NCI-H1048 (cell line): ENCODE data around the gene NR2F2.

Experiments used
- DNase-seq: peaks from one replicate; lab custom pipeline; 2025; lab: John Stamatoyannopoulos, UW

Gene NR2F2

DNA sequence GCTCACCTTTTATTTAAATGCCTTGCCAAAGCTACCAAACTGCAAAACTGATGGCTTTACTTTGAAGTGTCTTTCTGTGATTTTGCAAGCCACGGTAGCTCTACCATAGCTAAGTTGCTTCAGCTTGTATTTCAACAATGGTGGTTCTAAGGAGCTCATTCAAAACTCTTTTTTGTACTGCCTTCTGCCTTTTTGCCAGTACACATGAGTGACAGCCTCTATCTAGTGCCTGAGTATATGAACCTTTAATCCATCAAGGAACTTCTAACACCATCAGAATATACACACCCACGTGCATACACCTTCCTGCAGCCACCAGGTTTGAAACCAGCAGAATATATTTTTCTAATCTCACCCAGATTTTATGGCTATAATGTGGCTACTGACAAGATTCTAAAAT lies 10.4 kb upstream of the NR2F2 start:
- no peak for DNase-seq

DNA sequence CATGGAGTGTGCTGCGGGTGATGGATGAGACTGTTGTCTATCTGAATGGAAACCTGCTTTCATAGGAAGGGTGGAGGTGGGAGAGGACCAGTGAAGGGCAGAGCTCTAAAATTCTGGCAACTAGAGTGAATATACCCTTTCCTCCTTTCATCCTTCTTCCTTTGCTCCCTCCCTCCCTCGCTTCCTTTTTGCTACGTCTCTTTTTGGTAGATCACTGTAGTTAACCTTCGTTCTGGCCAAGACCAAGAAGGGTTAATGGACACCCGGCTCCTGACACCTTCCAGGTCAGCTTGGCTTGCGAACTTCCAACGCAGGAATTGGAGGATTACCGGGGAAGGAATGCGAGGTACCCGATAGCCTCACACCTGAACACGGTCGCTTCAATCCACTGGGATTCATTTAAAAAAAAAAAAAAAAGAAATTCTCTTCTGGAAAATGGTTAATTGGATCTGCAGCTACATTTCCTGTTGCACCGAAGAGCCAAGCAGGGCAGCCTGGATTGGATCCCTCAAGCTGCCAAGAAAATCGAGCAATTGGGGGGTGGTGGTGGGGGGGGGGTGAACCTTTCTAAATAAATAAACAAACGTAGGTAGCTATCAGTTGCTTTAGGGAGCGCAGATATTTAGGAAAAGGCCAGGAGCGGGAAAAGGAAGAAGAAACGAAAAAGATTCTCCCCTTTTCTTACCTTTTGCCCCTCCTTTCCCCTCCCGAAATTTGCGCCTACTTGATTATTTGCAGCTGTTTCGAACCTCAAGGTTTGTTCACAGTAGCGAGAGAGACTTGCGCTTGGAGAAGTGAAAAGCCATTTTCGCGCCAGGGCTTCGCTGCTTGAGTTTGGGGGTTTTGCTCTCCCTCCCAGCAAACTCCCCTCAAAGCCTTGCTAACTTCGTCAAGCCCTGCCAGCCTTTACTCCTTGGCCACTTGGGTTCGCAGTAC lies 9.5 kb upstream of the NR2F2 start:
- DNase-seq, result no peak

- DNase-seq, result no peak
Measured at GRCh38 chr15:96321639-96322535, 8.6 kb upstream of the NR2F2 start.

DNA sequence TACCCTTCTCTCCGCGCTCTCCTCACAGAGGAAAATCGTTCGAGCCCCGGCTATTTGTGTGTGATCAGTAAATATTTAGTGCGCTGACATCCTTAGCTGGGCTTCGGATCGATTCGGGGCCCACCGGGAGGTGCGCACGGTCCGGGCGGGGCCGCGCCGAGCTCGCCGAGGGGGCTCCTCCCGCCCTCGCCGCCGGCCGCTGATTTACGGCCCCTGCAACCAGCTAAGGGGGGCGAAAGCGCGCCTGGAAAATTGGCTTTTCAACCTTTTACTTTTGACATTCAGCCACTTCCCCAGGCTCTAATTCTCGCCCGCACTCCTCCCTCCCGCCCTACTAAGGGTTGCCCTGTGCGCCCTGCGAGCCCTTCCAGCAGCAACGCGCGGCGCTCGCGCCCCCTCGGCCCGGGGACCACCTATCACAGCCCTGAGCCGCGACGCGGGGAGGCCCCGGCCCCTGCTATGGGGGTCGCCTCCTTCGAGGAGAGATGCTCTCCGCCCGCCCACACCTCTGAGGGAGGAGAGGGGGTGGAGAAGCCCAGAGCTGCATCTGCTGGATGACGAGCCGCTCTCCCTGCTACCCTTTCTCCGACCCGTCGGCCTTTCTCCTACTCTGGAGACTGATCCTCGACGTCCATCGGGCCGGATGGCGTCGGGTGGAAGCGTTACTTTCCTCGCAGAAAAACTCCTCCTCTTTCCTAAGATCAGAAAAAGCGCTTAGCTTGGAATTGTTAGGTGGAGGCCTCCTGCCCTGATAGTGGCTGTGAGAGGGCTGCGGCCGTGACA lies 7.8 kb upstream of the NR2F2 start:
- DNase-seq, result no peak

DNA sequence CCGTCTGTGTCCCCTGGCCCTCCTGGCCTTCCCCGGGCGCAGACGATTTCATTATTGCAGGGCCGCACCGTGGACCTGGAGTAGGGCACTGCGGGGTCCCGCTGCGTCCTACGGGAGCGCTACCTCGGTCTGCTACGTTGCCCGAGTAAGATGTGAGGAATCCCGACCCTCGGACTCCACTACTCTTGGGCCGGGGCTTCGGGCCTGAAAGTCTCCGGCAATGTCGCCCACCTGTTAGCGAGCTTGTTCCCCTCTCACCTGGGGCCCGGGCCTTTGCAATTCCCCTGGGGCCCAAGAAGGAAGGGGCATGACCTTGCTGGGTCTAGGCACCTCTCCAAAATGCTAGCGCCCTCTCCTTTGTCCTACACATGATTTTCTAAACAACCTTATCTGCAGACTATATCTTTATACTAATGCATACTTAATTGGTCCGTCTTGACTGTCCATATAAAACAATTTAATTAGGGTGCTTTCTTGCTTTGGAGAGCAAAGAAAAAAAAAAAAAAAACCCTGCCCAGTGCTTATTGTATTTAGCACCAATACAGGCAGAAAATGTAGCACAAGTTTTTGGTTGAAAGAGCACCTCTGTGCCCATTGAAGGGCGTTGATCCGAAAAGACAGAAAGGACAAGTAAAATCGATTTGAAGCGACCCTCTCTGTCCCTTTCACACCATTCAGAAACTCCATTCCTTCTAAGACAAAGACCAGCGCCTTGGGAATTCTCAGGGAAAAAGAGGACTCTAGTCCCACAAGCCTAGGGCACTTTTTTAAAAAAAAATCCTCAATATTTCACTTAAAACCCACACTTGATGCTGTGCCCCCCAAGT lies 7.0 kb upstream of the NR2F2 start:
- DNase-seq, result no peak

- DNase-seq, result no peak
Measured at GRCh38 chr15:96324192-96324895, 6.2 kb upstream of the NR2F2 start.

DNA sequence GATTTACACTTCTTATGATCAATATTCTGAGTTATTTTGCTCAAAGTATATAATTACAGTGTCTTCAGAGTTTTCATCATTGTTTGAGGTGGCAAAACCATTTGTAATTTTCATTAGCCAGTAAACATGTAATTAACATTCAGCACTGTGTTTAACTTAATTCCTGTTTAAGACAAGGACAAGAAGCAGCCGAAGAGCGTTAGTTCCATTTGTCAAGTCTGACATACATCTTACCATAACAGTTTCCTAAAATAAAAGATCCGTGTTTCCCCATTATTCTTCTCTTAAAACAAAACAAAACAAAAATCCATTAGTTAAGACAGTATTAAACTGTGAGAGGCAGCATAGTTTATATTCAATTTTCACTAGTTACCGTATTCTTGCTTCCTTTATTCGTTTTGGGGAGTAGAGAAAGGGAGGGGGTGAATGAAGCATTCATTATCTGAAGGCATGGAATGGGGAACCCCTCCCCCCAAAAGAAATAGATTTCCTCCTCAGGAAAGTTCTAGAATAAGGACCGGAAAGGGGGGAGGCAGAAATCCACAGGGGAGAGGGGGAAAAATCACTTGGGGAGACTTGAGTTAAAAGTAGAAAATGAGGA lies 5.5 kb upstream of the NR2F2 start:
- no peak for DNase-seq

DNA sequence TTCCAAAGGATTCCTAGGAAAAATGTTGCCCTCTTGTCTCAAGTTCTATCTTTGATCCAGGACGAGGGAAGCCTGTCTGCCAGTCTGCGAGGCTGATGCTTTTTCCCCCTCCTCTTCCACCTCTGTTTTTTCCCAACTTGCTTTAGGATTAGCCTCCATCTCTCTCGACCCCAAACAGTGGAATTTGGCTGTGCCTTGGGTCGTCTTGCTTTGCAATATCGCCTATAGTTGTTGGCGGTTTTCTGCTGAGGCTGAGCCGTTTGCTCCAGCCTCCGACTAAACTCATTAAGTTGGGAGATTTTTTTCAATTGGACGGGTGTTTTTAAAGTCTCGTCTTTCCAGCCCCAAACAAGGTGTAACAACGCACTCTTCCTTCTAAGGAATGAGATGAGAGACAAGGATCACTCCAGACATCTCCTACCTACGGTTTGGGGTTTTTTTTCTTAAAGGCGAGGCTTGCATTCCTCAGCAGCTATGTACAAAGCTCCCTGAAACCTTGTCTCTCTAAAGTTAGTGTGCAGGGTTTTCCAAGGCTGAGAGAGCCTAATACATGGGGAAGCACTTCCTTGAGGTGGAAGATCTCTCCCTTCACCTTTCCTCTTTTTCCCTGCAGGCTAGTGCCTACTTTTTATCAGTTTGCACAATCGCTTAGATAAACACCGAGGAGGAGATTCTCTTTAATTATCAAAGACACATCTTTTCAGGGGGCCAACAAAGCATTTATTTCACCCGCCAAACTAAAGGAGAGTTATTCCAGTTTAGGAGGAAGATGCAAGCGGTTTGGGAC lies 4.8 kb upstream of the NR2F2 start:
- DNase-seq, result no peak

DNA sequence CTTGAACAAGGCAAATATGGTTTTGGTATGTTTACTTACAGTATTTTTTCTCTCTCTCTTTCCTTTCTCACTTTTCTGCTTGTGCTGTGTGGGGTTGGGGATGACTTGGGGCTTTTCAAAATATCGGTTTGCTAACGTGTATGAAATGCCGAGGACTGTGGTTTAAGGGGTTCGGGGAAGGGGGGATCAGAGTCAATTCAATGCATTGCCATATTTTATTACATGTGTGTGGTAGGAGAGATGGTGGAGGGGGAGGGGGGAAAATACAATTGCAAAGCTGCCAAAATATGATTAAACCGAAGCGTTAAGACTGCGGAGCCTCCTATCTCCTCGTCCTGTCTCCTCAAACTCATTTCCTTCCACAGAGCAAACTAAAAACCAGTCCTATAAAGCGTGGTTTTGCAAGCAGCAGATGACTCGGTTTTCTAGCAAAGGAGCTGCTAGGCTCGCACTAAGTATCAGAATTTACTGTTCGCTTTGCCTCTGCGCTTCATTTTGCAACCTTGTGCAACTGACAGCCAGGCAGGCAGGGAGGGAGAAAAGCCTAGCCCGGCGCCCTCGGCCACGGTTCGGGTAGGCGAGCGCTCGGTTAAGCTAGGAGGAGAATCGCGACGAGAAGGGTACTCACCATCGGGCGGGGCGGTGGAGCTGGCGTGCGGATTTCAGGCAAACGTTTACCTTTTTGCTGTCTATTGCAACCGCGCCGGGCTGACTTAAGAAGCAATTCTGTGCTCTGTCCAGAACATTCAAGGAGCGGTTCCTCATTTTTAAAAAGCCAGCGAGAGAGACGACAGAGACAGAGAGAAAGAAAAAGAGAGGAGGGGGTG lies 4.0 kb upstream of the NR2F2 start:
- no peak for DNase-seq

GRCh38 chr15:96327155-96327741 lies 3.3 kb upstream of the NR2F2 start:
- DNase-seq, result peak; percentile 44

GRCh38 chr15:96328181-96328876 lies 2.2 kb upstream of the NR2F2 start:
- no peak for DNase-seq

DNA sequence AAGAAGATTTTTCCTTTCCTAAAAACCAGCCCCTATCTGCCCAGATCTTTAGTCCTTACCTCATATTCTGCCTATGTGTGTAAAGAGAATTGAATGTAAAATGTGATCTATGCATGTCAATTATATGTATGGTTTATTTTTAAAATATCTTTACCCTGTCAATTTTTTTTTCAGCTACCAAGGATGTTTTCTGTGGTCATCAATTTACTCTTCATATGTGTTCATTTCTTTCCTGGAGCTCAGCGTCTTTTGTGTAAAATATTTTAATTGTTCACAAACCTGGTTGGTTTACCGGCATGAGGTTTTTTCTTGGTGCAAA lies 1.7 kb upstream of the NR2F2 start:
- no peak for DNase-seq

DNA sequence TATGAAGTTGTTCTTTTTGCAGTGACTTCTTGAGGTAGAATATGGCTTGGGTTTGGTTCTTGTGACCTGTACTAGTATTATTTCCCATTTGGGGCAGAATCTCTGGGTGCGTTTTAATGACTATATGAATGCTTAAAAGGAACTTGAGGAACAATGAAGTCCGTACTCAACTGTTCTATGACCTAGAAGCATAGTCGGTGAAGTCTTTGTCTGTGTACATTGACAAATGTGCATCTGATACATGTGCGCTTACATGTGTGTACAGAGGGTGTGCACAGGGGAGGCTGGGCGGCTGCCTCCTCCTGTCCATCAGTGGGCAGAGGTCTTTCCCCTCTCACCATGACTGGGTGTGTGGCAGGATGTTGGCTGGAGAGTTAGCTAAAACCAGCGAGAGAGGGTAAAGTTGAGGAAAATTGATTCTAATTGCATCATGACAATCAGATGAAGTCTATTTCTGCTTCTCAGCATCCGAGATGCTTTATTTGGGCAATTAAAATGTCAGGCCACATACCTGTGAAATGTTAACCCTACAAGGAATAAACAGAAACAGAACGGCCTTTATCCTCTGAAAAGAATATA lies 1.0 kb upstream of the NR2F2 start:
- no peak for DNase-seq

DNA sequence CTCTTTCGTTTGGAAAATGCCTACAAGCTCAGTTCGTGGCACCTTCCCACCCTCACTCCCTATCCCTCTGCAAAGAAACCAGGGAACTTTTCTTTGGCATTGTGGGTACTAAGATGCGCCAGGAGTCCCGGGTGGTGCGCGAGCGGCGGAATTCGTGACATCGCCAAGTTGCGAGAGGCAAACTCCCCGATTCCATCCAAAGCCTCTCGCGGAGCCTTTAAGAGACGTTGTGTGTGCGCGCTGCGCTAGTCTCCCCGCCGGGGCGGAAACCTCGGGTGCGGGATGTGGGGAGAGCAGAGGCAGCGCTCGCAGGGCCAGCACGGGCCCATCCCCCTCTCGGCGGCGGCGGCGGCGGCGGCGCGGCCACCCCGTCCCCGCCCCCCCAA lies 443 bp upstream of the NR2F2 start:
- no peak for DNase-seq

GRCh38 chr15:96331144-96331944 lies 844 bp downstream of the NR2F2 start:
- DNase-seq, result no peak

- no peak for DNase-seq
Measured at GRCh38 chr15:96331945-96332636, 1.6 kb downstream of the NR2F2 start.
